NCI-H82 treated with DMSO at 0.1 percent for 48 hours (cell line): Measurements from ENCODE around the gene KCNH1.
"Not testable (repeated sequence)": the region's sequence is repeated elsewhere in the genome, so short reads cannot be mapped to it uniquely, and the experiment has no call there.

Experiments used
- DNase-seq: peaks from one replicate; lab custom pipeline; 2025; ENCODE audit not compliant: unreplicated experiment; lab: John Stamatoyannopoulos, UW

KCNH1 gene

DNA sequence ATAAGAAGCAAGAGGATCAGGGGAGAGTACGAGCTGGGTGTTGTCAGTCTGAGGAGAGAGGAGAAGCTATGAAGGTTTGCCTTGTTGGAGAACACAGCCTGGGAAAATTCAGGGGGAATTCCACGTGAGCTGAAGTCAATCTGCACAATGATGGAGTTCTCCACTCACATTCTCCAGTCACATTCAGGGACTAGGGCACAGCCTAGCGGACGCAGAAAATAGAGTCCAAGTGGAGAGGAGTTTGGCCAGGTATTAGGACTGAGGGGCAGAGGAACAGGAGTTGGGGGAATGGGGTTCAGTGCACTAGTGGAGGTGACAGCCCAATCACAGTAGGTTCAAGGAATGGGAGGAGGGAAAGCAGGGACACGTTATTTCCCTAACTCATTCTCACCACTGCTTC is 124.0 kb downstream of the KCNH1 start:
- no peak for DNase-seq

DNA sequence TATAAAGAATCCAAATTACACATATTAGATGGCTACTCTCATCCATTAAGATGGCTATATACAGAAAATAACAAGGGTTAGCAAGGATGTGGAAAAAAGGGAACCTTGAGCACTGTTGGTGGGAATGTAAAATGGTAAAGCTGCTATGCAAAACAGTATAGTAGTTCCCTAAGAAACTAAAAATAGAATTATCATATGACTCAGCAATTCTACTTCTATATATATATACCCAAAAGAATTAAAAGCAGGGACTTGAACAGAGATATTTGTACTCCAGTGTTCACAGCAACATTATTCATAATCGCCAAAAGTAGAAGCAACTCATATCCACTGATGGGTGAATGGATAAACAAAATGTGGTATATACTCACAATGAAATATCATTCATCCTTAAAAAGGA is 126.1 kb downstream of the KCNH1 start:
- no peak for DNase-seq

GRCh38 chr1:210995931-210996330 is 138.0 kb downstream of the KCNH1 start:
- not testable (repeated sequence) for DNase-seq

GRCh38 chr1:210992837-210993236 is 141.1 kb downstream of the KCNH1 start:
- no peak for DNase-seq

DNA sequence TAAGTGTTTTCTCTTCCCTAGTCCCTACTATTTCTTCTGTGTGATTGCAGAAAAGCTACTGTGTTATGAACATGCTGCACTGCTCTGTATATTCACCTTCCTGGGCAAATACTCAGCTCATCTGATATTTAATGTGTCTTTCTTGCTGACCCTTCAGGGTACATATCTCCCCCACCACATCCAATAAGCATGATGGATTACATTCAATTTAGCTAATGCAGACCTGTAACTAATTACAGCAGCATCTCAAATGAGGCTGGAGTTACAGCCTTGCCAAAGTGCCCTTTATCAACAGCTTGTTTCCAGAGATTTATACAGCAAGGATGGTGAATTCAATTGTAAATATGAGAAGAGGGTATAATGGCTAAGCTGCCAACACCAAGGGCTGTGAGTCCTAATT is 144.0 kb downstream of the KCNH1 start:
- peak; percentile 42 for DNase-seq

DNA sequence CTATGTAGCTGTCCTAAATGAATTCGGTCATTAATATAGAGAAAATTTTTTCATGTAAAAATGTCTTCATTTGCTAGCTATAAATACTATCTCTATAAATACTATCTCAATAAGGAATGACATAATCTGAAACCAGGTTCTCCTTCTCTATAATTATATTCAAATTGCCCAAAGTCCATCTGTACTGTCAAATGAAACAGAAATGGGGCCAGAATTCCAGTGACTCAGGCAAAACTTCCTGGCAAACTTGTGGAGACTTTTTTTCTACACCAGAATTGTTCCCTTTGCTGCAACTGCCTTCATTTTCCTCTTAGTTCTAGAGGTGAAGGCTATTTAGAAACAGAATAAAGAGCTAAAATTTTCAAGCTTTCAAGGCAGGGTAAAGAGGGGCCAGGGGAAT is 152.5 kb downstream of the KCNH1 start:
- no peak for DNase-seq

DNA sequence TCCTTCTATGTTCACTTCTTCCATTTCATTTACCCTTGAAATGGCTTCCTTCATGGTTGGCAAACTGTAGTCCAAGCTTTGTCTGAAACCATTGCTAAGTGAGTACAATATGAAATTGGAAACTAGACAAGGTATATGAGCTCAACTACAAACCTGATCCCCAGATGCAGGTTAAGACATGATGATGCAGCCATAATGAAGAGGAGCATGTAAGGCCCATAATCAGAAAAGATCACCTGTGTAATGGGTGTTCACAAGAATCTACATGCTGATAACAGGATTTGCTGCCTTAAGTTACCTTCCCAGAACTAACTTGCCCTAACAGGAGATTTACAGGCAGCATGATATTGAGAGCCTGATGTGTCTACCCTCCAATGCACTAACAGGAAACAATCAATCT is 153.9 kb downstream of the KCNH1 start:
- no peak for DNase-seq

DNA sequence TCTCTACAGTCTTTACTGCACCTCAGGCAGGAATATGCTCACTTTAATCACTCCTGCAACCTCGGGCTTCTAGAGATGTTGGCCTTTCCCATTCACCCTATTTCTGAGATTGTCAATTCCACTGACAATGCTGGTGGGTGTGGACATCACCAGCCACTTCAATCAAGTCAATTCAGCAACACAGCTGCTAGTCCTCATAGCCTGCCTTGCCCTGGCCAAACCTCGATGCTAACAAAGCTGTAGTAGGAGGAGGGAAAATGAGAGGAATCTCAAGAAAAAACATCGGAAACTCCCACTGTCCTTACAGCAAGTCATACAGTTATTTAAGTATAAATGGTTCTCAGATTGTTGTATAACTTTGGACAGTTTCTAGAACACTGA is 155.0 kb downstream of the KCNH1 start:
- DNase-seq, result no peak

DNA sequence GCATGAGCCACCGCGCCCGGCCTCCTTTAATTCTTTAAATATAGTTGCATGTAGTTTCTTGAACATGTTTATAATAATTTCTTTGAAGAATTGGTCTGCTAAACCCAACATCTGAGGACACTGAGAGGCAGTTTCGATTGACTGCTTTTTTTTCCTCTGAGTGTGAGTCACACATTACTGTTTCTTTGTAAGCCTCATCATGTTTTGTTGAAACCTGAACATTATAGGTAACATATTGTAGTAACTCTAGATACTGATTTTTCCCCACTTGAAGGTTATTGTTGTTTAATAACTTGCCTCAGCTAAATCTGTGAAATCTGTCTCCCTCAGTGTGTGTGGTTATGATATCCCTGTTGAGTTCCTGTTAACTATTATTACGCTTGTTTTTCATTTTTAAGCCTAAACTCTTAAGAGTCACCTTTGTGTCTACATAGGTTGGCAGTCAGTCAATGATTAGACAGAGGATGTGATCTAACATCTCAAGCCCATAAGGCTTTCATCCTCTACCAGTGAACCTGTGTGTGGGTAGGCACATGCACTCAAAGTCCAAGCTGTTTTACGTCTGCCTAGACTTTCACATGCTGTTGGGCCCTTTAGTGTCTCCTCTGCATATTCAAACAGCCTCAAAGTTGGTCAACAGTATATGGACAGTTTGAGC is 155.5 kb downstream of the KCNH1 start:
- no peak for DNase-seq

DNA sequence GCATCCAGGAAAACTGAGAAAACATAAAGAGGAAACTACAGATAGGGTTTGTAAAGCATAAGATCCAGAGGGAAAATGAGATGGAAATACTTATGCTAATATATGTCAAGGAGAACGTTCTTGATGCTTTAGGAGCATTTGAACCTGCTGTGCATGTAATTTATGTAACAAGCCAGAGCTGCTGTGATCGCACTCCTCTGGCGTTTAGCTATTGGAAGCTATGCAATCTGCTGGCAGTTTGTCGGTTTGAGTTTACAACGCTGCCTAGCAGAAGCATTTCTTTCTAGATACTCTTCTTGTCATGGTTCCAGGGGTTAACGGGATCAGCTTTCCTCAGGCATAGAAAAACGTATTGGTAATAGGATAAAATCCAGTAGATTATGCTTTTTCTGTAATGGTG is 182.7 kb downstream of the KCNH1 start:
- no peak for DNase-seq

- peak; percentile 35 for DNase-seq
Measured at GRCh38 chr1:210949940-210950546, 183.9 kb downstream of the KCNH1 start.

GRCh38 chr1:210949489-210949888 is 184.5 kb downstream of the KCNH1 start:
- DNase-seq, result no peak

GRCh38 chr1:210949039-210949438 is 184.9 kb downstream of the KCNH1 start:
- DNase-seq, result no peak

DNA sequence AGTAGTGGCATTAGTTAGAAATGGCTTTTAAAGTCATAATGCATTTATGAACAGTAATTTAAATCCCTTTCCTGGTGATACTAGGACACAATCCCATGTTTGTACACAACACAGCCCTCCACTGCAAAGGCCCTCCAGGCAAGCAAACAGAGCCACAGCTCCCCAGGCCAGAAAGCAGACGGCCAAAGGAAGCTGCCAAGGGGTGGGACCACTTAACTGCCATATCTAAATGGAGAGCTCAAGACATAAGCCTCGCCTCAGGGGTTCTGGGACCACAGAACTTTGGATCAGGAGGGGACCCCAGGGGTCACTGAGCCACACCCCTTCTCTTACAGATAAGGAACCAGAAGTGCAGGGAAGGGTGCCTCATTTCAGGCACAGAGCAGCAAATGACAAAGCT is 189.7 kb downstream of the KCNH1 start:
- no peak for DNase-seq

GRCh38 chr1:210942513-210942912 is 191.4 kb downstream of the KCNH1 start:
- DNase-seq, result no peak

DNA sequence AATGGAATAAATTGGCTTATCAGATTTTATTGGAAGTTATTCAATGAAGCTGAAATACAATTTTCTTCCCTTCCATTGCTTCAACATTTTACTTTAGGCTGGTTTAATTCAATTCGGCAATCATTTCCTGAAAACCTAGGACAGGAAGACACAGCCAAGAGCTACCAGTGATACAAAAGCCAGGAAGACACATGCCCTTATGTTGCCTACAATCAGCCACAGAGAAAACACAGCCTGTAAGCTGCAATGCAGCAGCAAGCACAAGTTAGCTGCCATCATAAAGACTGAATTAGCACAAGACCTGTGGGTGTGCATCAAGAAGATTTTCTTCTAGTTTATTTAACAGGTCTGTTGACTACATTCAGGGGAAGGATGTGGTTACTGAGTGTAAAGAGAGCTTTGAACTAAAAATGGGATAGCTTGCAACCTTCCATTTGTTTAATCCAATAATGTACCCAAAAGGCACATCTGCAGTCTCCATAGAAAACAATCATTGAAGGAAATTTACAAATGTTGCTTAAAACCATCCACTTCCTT is 193.8 kb downstream of the KCNH1 start:
- DNase-seq, result no peak

- no peak for DNase-seq
Measured at GRCh38 chr1:210938416-210938925, 195.5 kb downstream of the KCNH1 start.

DNA sequence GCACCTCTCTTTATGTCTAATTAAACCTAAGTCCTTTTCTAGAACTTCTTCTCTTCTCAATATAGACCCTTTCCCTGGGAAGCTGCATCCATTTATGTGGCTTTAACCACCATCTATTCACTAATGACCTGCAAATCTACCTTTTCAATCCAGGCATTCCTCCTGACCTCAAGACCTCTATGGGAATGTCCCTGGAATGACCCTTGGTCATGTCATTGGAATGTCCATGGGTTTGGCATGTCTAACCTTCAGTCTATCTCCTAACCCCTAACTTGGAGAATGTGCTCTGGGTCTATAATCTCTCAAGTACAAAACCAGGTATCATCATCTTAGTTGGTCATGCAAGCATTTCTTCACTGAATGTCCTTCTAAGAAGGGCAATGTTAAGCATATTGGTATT is 196.1 kb downstream of the KCNH1 start:
- no peak for DNase-seq

GRCh38 chr1:210935905-210936304 is 198.0 kb downstream of the KCNH1 start:
- DNase-seq, result no peak

DNA sequence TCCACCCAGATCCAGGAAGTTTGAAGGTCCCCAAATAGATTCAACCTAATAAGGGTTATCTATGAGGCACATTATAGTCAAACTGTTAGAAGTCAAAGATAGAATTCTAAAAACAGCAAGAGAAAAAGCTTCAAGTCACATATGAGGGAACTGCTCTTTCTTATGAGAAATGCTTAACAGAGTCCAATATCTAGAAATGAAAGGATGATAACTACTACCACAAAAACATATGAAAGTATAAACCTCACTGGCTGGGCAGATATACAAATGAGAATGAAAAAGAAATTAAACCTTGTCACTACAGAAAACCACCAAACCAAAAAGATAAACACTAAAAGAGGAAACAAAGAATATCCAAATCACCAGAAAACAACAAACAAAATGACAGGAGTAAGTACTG is 201.8 kb downstream of the KCNH1 start:
- no peak for DNase-seq

- no peak for DNase-seq
Measured at GRCh38 chr1:210922666-210923065, 211.3 kb downstream of the KCNH1 start.
